RWPE1 (cell line): ENCODE measurements around the gene PDK2.
A peak's percentile ranks its signal among the peaks of the same experiment; 100 is the strongest.

Experiments
- CTCF ChIA-PET: fragments of 350-600 bp; sonication (Branson Sonifier 250); formaldehyde crosslinking; extraction: SDS; loops from one replicate; lab custom pipeline; 2021; lab: Yijun Ruan, JAX
- POLR2A ChIA-PET: fragments of 400-600 bp; formaldehyde crosslinking; extraction: SDS; loops from one replicate; lab custom pipeline; 2020; ENCODE audit warnings: antibody characterized with exemption; ENCODE audit not compliant: low non-redundant PET; lab: Yijun Ruan, JAX
- DNase-seq: peaks from one replicate; pipeline ENCODE4 v3.0.0; 2012; ENCODE audit warnings: low spot score
- H3K27ac ChIP-seq: fragments of 450-650 bp; 2 replicates; pipeline ENCODE4 v1.5.1; 2017
- CTCF ChIP-seq: fragments of 450-650 bp; conservative IDR thresholded peaks from 2 replicates; pipeline ENCODE4 v1.5.1; 2017; ENCODE audit warnings: low read depth, mild to moderate bottlenecking

The PDK2 gene

GRCh38 chr17:50064253-50065001 is 30.7 kb upstream of the PDK2 start:
- ChIA-PET POLR2A (interaction anchor here (1.0 kb wide), 1 partner anchor 37 kb away, joined by 3 read pairs; no protein-coding TSS in a partner anchor), CTCF (interaction anchor here (0.8 to 1.6 kb wide), 3 partner anchors 37 to 232 kb away, joined by 4 to 5 read pairs (median 5); no protein-coding TSS in a partner anchor)
- DNase-seq: peak; percentile 90
- TF ChIP-seq CTCF: no peak
- H3K27ac ChIP-seq: peak overlapping the region; percentile 100

- no peak for TF ChIP-seq CTCF
- ChIA-PET POLR2A (interaction anchor here (1.0 kb wide), 1 partner anchor 37 kb away, joined by 3 read pairs; no protein-coding TSS in a partner anchor), CTCF (interaction anchor here (1.3 to 1.6 kb wide), 2 partner anchors 38 to 67 kb away, joined by 4 to 5 read pairs; no protein-coding TSS in a partner anchor)
- H3K27ac ChIP-seq: peak overlapping the region; percentile 100
- no peak for DNase-seq
Measured at GRCh38 chr17:50065056-50065455, 30.1 kb upstream of the PDK2 start.

GRCh38 chr17:50066995-50067394 is 28.2 kb upstream of the PDK2 start:
- DNase-seq: no peak
- ChIA-PET POLR2A (interaction anchor here (1.1 to 1.4 kb wide), 2 partner anchors 9 to 11 kb away, joined by 3 to 4 read pairs; partner anchors contain the start of gene ITGA3), CTCF (interaction anchor here (0.6 kb wide), 1 partner anchor 293 kb away, joined by 4 read pairs; no protein-coding TSS in a partner anchor)
- TF ChIP-seq CTCF: no peak
- no peak overlapping the region for H3K27ac ChIP-seq

DNA sequence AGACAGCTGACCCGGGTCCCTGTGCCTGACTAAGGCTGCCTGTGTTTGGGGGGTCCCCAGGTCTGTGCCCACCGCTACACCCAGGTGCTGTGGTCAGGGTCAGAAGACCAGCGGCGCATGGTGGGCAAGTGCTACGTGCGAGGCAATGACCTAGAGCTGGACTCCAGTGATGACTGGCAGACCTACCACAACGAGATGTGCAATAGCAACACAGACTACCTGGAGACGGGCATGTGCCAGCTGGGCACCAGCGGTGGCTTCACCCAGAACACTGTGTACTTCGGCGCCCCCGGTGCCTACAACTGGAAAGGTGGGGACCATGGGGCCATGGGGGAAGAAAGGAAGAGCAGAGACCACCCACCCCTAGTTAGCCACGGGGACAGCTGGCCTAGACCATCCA is 27.2 kb upstream of the PDK2 start:
- POLR2A ChIA-PET: no interaction called here
- H3K27ac ChIP-seq: peak overlapping the region; percentile 72
- no peak for TF ChIP-seq CTCF
- DNase-seq: no peak
- CTCF ChIA-PET: interaction anchor here (0.5 to 0.7 kb wide), 2 partner anchors 20 to 110 kb away, joined by 3 read pairs; no protein-coding TSS in a partner anchor

- POLR2A ChIA-PET: no interaction called here
- H3K27ac ChIP-seq: peak overlapping the region; percentile 75
- CTCF ChIA-PET: no interaction called here
- no peak for DNase-seq
- TF ChIP-seq CTCF: no peak
Measured at GRCh38 chr17:50070908-50071680, 24.1 kb upstream of the PDK2 start.

DNA sequence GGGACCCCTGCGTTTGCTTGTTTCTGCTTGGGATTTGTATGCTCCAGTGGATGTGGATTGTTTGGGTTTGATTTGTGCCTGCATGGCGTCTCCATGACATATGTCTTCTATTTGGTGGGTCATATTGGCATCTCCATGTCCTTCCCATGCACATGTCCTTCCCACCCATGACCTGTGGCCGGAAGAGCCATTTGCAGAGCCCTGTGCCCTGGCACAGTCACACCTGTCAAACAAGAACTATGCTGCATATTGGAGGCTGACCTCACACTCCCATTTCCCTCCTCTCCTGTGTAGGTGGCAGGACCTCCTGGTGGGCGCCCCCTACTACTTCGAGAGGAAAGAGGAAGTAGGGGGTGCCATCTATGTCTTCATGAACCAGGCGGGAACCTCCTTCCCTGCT is 23.5 kb upstream of the PDK2 start:
- no peak for DNase-seq
- TF ChIP-seq CTCF: no peak
- ChIA-PET POLR2A (no interaction called here), CTCF (no interaction called here)
- peak overlapping the region; percentile 75 for H3K27ac ChIP-seq
